Activated naive CD8-positive, alpha-beta T cell (primary cell): Measurements from ENCODE around the gene OR4K1.

Experiments
- H3K27ac Mint-ChIP-seq: one replicate; pipeline ENCODE4 v1.8.0; 2021; ENCODE audit warnings: mixed read lengths
- H3K27me3 Mint-ChIP-seq: one replicate; pipeline ENCODE4 v1.8.0; 2021; ENCODE audit warnings: mixed read lengths
- H3K36me3 Mint-ChIP-seq: one replicate; pipeline ENCODE4 v1.8.0; 2021; ENCODE audit warnings: mixed read lengths
- H3K4me1 Mint-ChIP-seq: one replicate; pipeline ENCODE4 v1.8.0; 2021; ENCODE audit warnings: low read depth, mixed read lengths
- H3K4me3 Mint-ChIP-seq: one replicate; pipeline ENCODE4 v1.8.0; 2021; ENCODE audit warnings: mild to moderate bottlenecking, mixed read lengths
- H3K9me3 Mint-ChIP-seq: one replicate; pipeline ENCODE4 v1.8.0; 2021; ENCODE audit warnings: low read depth, mixed read lengths

Gene OR4K1

GRCh38 chr14:19975291-19975690 lies 44.6 kb downstream of the OR4K1 start, which contains the start of gene OR4K15:
TSS of gene OR4K15 (plus strand) at chr14:19975591. CDS start at chr14:19975591, 0 bp downstream.
- H3K4me1 Mint-ChIP-seq = peaks cover 39% of the 10 kb centered on the region
- no peaks in the 10 kb centered on the region for H3K27me3 Mint-ChIP-seq
- H3K36me3 Mint-ChIP-seq = peaks cover 2% of the 10 kb centered on the region
- peak within 1 kb of the TSS; percentile 12 for H3K27ac Mint-ChIP-seq
- H3K4me3 Mint-ChIP-seq = peak within 1 kb of the TSS; percentile 51
- no peaks in the 10 kb centered on the region for H3K9me3 Mint-ChIP-seq
